Inflammatory macrophage (primary cell): ENCODE results near the gene FARP2.

Source experiments
- DNase-seq, 2 donors: peaks; one replicate each; pipeline ENCODE4 v3.0.0-alpha.2; 2020 to 2022

FARP2 gene

DNA sequence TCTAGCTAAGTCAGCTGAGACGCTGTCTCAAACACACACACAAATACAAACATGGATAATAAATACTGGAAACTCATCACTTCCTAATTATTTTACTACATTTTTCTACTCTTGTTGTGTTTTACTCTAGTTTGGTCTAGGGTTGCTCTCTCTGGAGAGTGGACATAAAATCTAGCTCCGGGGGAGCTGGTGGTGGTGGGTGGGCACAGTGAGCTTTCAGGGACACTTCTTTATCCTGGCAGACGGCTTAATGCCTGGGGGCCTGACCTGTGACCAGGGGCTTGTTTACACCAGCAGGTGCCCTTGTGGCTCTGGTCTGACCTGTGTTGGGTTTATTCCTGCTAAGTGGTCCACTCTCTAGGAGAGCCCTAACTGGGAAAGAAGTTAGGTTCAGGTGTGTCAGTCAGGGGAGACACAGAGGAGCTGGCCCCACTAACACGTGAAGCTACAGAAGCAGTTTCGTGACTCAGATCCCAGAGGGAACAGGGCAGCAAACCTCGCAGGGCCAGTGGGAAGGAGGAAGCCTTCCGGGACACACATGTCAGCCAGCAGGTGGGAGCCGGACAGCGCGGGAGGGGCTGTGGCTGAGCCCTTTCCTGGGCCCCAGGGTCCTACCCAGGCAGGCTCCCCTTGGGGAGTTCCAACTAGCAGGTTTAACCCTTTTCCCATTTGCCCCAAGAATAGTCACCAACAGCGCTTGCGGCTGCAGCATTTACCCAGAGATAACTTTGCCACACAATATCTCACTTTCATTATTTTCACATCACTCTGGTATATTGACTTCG is 180.0 kb downstream of the FARP2 start:
- DNase-seq = no peak

DNA sequence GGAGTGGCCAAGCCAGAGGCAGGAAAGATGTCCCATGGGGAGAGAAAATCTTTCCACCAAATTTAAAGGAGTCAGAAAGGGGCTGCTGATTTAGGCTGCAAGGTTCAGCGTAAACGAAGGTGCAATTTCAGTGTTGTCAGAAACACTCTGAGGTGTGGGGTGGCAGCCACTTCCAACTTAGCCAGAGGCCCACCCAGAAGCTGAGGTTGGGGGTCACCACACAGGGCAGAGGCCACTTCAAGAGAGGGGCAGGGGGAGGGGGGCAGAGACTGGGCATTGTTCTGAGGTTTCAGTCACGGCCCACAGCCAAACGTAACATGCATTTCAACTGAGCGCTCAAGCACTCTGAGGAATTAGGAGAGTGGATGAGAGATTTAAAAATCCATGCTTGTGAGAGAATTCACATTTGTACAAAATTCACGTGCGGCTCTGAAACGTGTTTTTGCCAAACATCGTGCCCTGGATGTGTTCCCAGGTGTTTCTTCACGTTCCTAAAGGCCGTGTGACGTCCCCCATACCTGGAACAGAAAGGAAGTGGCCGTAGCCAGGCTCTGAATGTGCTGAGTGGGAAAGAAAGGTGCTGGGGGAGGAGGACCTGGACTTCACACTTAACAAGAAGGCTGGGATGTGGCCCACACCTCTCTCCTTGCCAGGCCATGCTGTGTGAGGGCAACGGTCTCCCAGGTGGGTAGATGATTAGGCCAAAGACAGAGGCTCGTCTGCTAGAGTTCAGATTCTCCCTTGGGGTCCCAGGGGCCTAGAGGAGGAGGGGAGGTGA is 182.9 kb downstream of the FARP2 start:
- DNase-seq = no peak

DNA sequence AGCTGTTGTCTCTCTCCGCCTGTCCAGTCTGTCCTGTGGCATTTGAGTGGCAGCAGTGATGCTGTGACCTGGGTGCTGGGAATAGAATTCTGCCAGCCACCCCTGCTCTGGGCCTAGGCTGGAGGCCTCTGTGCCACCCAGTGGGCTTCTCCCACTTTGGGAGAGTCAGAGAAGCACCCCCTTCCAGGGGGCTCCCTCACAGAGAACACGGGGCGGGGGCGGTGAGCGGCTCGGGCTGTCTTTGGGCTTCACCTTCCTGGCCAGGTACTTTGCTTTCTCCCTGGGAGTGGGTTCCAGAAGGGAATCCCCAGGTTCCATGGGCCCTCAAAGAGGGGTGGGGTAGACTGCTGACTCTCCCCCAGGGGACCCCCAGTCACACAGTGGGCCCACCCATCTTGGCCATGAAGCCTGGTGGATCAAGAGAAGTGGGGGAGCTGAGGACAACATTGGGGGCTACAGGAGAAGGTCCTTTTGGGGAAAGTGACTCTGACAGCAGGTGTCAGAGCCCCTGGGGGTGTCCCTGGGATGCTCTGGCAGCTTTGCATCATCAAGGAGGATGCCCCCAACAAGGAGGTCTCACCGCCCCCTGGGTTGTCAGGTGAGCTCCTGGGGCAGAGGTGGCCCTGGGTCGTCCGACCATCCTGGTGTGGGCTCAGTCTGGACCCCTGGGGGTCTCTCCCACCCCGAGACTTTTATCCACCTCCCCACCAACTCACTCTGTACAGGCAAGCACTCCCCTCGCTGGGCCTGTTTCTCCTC is 183.7 kb downstream of the FARP2 start:
- DNase-seq = no peak

DNA sequence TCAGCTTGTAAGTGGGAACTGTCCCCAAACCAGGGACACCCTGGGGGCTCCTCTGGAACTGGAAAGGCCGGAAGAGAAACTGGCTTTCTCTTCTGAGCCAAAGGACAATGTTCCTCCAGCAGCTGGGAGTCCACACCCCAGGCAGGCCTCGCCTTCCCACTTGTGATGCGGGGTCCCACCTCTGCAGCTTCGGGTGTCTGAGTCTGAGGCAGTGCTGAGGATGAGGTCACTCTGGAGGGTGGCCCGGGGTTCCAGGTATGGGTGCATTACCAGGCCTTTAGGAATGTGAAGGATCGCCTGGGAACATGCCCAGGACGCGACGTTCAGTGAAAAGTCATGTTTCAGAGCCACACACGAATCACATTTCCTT is 184.3 kb downstream of the FARP2 start:
- no peak for DNase-seq

DNA sequence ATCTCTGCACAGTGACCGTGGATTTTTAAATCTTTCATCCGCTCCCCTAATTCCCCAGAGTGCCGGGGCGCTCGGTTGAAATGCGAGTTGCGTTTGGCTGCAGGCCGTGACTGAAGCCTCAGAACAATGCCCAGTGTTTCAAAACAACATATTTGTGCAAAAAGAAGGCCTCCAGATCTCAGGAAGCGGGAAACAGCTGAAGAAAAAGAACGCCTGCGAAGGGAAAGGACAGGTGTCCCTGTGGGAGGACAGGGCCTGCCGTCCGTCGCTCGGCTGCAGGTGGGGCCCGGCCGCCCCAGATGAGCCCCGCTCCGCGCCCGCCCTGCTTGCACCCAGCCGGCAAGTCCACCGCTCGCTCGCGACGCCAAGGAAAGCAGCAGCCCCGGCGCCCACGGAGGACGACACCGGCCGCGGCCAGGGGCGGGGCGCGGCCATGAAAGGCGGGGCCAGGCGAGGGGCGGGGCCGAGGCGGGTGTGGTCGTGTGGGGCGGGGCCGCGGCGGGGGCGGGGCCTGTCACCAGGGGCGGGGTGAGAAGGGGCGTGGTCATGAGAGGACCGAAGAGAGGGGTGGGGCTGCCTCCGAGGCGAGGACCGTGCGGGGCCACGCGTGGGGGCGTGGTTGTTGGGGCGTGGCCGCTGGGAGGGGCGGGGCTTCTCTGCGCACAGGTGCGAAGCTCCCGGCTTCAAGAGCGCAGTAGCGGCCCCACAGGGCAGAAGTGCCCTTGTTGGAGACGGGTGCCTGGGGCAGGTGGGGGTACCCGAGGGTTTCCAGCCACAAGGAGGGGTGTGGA is 184.9 kb downstream of the FARP2 start:
- peak; percentile 46 to 59 for DNase-seq

DNA sequence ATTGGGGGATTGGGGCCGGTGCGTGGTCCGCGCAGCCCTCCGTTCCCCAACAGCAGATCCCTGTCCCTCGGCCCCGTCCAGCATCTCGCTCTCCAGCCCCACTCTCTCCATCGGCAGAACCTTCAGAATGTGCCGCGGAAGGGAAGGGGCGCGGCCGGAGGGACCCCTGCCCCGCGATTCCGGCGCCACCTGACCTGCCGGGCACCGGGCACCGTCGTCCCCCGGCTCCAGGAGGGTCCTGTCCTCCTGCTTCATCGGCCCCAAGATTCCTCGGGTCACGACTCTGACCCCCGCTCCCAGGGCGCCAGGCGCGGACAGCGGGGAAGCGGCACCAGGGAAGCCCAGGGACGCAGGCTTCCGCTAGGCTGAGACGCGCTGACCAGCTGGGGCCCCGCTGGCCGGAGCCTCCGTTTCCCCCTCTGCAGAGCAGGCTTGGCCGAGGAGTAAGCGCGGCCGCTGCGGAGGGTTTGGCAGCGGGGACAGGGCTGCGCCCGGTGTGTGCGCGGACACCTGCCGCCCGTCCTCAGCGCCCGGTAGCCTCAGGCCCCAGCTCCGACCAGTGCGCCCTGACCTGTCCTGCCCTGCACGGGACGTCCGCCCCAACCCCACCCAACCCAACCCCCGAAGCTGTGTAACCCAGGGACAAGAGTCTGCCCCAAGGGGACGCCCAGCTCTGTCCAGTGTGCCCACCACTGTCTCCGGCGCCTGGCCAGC is 185.6 kb downstream of the FARP2 start:
- DNase-seq = no peak

DNA sequence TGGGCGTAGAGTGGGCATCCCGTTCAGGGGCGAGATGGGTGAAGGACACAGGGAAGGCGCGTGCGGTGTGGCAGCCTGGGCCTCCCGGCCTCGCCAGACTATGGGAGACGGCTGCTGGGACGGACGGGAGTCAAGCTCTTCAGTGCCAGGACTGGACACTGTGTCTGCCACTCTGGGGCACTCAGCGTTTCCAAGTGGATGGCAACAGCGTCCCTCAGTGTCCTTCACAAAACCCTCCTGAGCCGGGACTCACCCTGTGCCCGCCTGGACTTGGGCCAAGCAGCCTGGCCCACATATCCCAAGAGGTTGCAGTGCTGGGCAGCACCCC is 186.2 kb downstream of the FARP2 start:
- DNase-seq = no peak
